GM18858 (cell line): ENCODE measurements around the gene GRB2.

Experiments used
- ATAC-seq: cut with Tn5 transposase; IDR thresholded peaks from one replicate; pipeline ENCODE4 v1.9.1; 2021; ENCODE audit not compliant: unreplicated experiment

The GRB2 gene

DNA sequence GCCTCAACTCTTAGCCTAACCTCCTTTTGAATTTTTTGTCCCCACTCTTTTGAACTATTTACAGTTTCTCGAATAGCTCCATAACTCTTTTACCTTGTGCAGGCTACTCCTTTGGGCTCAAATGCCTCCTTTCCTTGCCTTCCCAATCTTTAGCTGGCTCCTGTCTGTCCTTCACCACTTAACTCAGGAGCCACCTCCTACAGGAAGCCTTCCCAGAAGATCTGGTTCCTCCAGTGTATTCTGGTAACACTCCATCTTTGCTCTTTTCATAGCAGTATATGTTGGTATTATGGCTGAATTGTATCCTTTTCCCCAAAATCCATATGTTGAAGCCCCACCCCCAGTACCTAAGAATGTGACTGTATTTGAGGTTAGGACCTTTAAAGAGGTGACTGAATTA lies 9.0 kb upstream of the GRB2 start:
- ATAC-seq = no peak

GRCh38 chr17:75412455-75413317 lies 7.2 kb upstream of the GRB2 start:
- no peak for ATAC-seq

GRCh38 chr17:75411328-75412067 lies 6.0 kb upstream of the GRB2 start:
- ATAC-seq = no peak

DNA sequence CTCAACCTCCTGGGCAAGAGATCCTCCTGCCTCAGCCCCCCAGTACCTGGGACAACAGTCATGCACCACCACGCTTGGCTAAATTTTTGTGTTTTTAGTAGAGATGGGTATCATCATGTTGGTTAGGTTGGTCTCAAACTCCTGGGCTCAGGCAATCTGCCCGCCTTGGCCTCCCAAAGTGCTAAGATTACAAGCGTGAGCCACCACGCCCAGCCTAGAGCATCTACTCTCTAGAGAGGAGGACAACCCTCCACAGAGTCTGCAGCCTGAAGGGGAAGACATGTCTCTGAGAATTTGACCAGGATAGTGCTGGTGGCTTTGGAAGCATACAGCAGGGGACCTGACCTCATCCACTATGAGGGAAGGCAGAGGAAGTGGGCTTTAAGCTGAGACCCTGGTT lies 4.7 kb upstream of the GRB2 start:
- no peak for ATAC-seq

- no peak for ATAC-seq
Measured at GRCh38 chr17:75407655-75408352, 2.3 kb upstream of the GRB2 start.

GRCh38 chr17:75406222-75406615 lies 741 bp upstream of the GRB2 start:
- ATAC-seq = peak; percentile 4

- peak; percentile 9 for ATAC-seq
Measured at GRCh38 chr17:75404731-75405364, 630 bp downstream of the GRB2 start.

- no peak for ATAC-seq
Measured at GRCh38 chr17:75404223-75404730, 1.2 kb downstream of the GRB2 start.

- ATAC-seq = no peak
Measured at GRCh38 chr17:75403131-75403530, 2.3 kb downstream of the GRB2 start.

GRCh38 chr17:75402026-75402425 lies 3.5 kb downstream of the GRB2 start:
- ATAC-seq = no peak

- ATAC-seq = no peak
Measured at GRCh38 chr17:75400326-75400939, 5.0 kb downstream of the GRB2 start.

DNA sequence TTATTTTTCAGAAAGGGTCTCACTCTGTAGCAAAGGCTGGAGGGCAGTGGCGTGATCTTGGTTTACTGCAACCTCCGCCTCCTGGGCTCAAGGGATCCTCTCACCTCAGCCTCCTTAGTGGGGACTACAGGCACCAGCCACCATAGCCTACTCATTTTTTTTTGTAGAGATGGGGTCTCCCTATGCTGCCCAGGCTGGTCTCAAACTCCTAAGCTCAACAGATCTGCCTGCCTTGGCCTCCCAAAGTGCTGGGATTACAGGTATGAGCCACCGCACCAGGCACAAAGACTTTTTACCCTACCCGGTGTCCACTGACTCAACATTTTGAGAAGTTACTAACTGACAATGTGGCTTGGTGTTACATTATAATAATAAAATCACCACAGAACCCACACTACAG lies 7.2 kb downstream of the GRB2 start:
- no peak for ATAC-seq

GRCh38 chr17:75397217-75397616 lies 8.3 kb downstream of the GRB2 start:
- no peak for ATAC-seq

DNA sequence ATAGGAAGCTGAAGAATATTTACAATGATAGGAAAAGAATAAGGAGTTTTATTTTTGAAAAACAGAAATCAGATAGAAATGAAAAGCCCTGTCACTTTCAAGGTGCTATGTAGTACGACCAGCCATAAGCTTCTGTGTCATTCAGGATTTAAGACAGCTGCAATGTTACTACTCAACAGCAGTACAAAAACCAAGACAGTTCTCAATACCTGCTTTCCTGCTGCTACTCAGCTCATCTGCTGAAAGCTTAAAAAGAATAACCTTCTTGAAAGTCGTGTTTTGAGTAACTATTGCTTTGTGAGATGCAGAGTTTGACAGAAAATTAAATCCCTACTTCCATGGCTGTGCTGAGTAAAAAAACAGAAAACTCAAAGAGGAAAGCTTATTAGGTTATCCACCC lies 8.7 kb downstream of the GRB2 start:
- no peak for ATAC-seq

DNA sequence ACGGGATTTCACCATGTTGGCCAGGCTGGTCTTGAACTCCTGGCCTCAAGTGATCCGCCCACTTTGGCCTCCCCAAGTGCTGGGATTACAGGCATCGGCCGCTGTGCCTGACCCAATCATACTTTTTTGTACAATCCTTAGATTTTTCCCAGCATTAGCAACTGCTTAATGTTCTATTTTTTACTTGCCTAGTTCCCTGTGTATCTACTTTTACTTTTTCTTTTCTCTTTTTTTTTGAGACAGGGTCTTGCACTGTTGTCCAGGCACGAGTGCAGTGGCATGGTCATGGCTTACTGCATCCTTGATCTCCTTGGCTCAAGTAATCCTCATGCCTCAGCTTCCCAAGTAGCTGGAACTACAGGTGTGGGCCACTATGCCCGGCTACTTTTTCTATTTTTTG lies 9.5 kb downstream of the GRB2 start:
- no peak for ATAC-seq

DNA sequence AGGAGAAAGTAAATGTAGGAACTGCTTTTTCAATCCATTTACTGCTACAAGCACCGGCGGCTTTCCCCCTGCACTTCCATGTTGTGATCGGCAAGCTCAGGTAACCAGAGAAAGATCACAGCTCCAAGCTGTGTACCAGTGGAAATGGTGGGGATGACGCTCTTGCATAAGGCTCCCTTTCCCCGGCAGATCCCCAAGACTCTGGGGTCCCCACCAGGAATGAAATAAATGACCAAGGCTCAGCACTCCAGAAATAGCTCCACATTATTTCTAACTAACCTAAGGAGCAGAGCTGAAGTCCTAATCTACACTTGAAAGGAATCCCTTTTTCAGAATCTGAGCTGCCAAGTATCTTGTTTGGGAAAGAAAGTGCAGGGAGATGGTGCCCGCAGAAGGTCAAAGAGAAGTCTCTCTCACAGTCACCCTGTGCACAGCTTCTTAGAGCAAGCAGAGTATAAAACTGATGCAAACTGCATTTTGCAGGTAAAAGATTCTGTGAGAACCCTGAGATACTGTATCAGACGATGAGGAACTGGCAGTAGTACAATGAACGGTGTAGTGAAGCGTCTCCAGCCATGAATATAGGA lies 11.1 kb downstream of the GRB2 start:
- no peak for ATAC-seq

DNA sequence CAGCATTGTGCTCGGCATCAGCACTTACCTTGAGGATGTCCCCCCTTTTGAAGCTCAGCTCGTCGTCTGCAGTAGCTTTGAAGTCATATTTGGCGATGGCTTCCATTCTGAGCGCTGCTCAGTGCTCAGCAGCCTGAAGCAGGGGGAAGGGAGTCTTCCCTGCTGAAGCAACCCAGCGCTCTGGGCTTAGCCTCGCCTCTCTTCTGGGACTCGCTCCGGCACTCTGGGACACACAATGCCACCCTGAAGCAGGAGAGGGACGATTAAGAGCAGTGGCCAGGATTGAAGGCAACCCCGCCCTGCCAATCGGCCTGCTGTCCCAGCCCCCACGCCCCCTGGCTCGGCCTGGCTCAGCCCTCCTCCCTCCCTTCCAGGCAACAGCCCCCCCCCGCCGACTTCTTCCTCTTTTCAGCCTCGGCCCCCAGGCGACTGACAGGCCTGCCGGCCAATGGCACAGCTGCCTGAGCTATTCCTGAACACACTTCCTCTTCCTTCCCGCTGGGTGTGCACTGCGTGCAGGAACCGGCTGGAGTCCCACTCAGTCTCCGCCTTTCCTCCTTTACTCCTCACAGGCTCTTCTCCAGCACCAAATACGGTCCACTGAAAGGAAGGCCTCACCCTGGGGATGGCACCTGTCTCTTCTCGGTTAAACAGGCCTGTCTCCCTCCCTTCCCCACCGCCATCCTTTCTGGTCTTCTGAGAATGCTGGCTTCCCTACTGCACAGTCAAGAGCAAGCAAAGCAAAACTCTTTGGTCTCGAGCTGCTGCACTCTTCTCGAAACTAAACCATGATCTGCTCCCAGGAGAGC lies 11.8 kb downstream of the GRB2 start:
- no peak for ATAC-seq

- ATAC-seq = no peak
Measured at GRCh38 chr17:75392559-75392958, 12.9 kb downstream of the GRB2 start.

DNA sequence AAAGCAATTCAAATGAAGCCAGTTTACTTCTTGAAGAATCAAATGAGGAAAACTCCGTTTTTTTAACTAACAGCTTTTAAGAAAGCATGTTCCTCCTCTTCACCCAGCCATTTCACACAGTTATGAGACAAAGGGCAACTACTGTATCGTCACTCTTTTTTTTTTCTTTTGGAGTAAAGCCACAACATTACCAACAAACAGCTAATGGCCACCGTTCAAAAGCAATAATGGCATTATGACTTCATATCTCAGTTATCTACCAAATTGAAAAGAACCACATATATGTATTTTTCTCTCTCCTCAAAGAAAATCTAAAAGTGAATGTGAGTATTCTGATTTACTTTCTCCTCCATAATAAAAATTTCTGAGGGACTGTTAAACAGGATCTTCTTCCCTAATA lies 14.5 kb downstream of the GRB2 start:
- no peak for ATAC-seq
